ENCODE data around the gene CLSTN1. TPM values are rescaled to one million over a fixed set of nuclear protein-coding genes. Genes with fewer than 3 reads are reported as not detected.

Gene CLSTN1
- total RNA-seq, 1 experiment from 2014 or later = 52.4 TPM

- Histone ChIP-seq H3K27me3 (no peaks in the 10 kb centered on the region), H3K36me3 (no peaks in the 10 kb centered on the region), H3K9me3 (replicated peaks) (no peaks in the 10 kb centered on the region), H3K27ac (no peak overlapping the region), H3K4me3 (no peak overlapping the region), H3K4me1 (no peaks in the 10 kb centered on the region)
- DNase-seq = no peak
Observed at GRCh38 chr1:9706178-9706577, 117.6 kb downstream of the CLSTN1 start.

DNA sequence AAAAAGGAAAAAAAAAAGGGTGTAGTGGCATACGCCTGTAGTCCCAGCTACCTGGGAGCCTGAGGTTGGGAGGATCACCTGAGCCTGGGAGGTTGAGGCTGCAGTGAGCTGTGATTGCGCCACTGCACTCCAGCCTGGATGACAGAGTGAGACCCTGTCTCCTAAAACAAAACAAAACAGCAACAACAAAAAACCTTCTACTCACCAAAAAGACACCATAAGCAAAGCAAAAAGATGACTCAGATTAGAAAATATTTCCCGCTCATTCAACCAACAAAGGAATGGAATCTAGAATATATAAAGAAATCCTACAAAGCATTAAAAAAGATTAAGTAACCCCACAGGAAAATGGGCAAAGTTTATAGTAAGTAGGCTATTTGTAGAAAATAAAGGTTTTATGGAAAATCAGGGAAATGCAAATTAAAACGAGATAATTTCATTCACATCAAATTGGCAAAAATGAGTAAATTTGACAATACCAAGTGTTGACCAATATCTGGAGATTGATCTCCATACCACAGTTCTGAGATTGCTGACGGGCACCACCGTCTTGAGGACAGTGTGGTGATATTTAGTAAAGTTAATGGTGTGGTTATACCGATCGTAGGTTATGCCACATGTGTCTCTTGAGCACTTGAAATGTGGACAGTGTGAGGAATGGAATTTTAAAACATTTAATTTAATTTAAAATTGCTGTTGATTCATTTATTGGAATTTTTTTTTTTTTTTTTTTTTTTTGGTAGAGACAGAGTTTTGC, 118.2 kb downstream of the CLSTN1 start:
- no peaks in the 10 kb centered on the region for H3K9me3 ChIP-seq (replicated peaks)
- H3K27me3 ChIP-seq = no peaks in the 10 kb centered on the region
- no peak overlapping the region for H3K4me3 ChIP-seq
- peaks cover 6% of the 10 kb centered on the region for H3K4me1 ChIP-seq
- no peak for DNase-seq
- H3K36me3 ChIP-seq = no peaks in the 10 kb centered on the region
- no peak overlapping the region for H3K27ac ChIP-seq

DNA sequence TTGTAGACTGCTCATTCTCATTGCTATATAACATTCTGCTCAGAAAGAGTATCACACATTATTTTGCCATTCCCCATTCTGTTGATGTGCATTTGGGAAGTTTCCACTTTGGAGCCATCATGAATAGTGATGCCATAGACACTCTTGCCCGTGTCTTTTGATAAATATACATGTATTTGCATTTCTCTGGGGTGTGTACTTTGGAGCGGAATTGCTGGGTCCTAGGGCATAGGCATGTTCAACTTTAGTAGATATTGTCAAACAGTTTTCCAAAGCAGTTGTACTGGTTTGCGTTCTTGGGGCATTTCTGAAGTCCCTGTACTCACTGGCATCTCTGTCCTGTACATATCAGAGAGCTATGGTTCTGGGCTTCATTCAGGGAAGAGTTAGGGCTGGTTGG, 120.1 kb downstream of the CLSTN1 start:
- Histone ChIP-seq H3K9me3 (replicated peaks) (no peaks in the 10 kb centered on the region), H3K4me3 (no peak overlapping the region), H3K27me3 (no peaks in the 10 kb centered on the region), H3K36me3 (no peaks in the 10 kb centered on the region), H3K4me1 (peaks cover 12% of the 10 kb centered on the region), H3K27ac (no peak overlapping the region)
- DNase-seq = no peak

DNA sequence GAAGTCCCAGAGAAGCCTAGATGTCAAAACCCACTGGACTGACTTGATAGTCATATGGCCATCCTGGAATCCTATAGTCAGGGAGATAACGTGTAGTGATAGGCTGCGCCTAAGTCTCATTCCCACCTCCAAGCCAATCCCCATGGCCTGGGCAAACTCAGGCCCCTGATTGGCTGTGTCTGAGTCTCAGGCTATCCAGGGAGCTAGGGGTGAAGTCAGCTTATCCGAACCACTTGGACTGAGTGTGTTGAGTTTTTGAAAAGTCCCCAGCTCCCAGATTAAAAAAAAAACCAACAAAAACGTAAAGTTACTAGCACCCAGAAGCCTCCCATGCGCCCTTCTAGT, 120.6 kb downstream of the CLSTN1 start:
- H3K4me3 ChIP-seq = no peak overlapping the region
- DNase-seq = no peak
- H3K4me1 ChIP-seq = peaks cover 12% of the 10 kb centered on the region
- H3K36me3 ChIP-seq = no peaks in the 10 kb centered on the region
- no peak overlapping the region for H3K27ac ChIP-seq
- no peaks in the 10 kb centered on the region for H3K9me3 ChIP-seq (replicated peaks)
- H3K27me3 ChIP-seq = no peaks in the 10 kb centered on the region

DNA sequence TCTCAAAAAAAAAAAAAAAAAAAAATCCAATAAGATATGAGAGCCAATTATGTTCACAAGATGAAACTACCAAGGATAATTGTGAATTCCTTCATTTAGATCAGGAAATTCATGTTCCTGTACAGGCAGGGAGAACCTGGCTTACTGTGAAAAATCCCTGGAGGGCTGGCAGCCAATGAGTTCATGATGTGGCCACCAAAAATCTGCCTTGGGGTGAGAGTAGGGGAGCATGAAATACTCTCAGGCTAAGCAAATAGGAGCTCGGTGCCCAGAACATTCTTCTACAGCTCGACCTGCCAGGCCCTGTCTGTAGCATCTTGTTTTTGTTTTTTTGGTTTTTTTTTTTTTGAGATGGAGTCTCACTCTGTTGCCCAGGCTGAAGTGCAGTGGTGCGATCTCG, 122.1 kb downstream of the CLSTN1 start:
- no peak overlapping the region for H3K27ac ChIP-seq
- no peaks in the 10 kb centered on the region for H3K27me3 ChIP-seq
- no peaks in the 10 kb centered on the region for H3K9me3 ChIP-seq (replicated peaks)
- H3K4me1 ChIP-seq = peaks cover 12% of the 10 kb centered on the region
- no peak for DNase-seq
- H3K36me3 ChIP-seq = no peaks in the 10 kb centered on the region
- no peak overlapping the region for H3K4me3 ChIP-seq

DNA sequence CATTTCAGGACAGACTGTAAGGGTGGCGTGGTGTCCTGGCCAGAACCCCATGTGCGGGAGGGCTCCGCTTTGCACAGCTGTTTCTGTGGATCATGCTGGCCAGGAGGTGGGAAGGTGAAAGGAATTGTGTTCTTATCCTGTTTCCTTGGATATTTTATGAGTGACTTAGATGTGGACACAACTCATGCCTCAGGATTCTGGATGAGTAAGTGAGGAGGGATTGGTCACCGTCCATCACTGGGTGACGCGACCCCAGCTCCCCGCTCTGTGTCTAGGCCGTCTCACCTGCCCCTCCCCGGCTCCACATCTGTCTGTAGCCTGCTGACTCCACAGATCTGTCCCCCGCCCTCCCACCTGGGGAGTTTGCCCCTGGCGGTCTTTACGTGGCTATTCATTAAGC, 123.4 kb downstream of the CLSTN1 start:
- peak overlapping the region; percentile 39 for H3K27ac ChIP-seq
- no peaks in the 10 kb centered on the region for H3K27me3 ChIP-seq
- no peaks in the 10 kb centered on the region for H3K36me3 ChIP-seq
- peaks cover 12% of the 10 kb centered on the region for H3K4me1 ChIP-seq
- DNase-seq = peak; percentile 54 to 59
- no peak overlapping the region for H3K4me3 ChIP-seq
- H3K9me3 ChIP-seq (replicated peaks) = no peaks in the 10 kb centered on the region

DNA sequence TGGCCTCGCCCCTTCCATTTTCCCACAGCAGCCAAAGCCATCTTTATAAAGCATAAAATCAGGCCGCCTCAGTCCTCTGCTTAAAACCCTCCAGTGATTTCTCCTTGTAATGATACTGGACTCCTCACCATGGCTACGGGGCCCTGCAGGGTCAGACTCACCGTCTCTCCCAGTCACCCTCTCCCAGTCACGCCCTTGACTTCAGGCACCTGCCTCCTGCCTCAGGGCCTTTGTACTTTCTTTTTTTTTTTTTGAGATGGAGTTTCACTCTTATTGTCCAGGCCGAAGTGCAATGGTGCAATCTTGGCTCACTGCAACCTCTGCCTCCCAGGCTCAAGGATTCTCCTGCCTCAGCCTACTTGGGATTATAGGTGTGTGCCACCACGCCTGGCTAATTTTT, 124.4 kb downstream of the CLSTN1 start:
- no peaks in the 10 kb centered on the region for H3K36me3 ChIP-seq
- peaks cover 12% of the 10 kb centered on the region for H3K4me1 ChIP-seq
- H3K4me3 ChIP-seq = no peak overlapping the region
- no peaks in the 10 kb centered on the region for H3K27me3 ChIP-seq
- no peaks in the 10 kb centered on the region for H3K9me3 ChIP-seq (replicated peaks)
- no peak overlapping the region for H3K27ac ChIP-seq
- DNase-seq = no peak

GRCh38 chr1:9696793-9697192, 127.0 kb downstream of the CLSTN1 start:
- H3K27me3 ChIP-seq = no peaks in the 10 kb centered on the region
- H3K27ac ChIP-seq = no peak overlapping the region
- no peaks in the 10 kb centered on the region for H3K9me3 ChIP-seq (replicated peaks)
- H3K4me3 ChIP-seq = no peak overlapping the region
- H3K4me1 ChIP-seq = peaks cover 12% of the 10 kb centered on the region
- H3K36me3 ChIP-seq = no peaks in the 10 kb centered on the region
- DNase-seq = no peak

- H3K4me3 ChIP-seq = no peak overlapping the region
- DNase-seq = no peak
Observed at GRCh38 chr1:9691691-9692090, 132.1 kb downstream of the CLSTN1 start.

DNA sequence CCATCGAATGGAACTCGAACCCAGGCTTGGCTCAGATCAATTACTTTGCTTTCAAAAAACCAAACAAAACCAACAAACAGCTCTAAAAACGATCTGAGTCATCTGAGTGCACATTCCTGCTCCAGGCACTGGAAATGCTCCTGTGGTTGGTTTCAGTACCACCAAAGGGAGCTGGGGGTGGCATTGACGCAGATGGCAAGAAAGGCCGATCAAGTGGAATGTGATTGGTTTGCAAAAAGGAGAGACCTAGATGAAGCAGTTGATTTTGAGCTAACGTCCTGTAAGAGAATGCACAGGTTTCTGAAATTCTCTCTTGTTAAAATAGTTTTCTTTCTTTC, 132.7 kb downstream of the CLSTN1 start:
- H3K9me3 ChIP-seq (replicated peaks) = no peaks in the 10 kb centered on the region
- no peak overlapping the region for H3K4me3 ChIP-seq
- no peaks in the 10 kb centered on the region for H3K36me3 ChIP-seq
- no peak for DNase-seq
- H3K4me1 ChIP-seq = peaks cover 7% of the 10 kb centered on the region; the same call in 1 of the 2 replicates
- H3K27ac ChIP-seq = no peak overlapping the region
- no peaks in the 10 kb centered on the region for H3K27me3 ChIP-seq

More at GRCh38 chr1:9691691-9692090, 132.1 kb downstream of the CLSTN1 start:
- Histone ChIP-seq H3K27me3 (no peaks in the 10 kb centered on the region), H3K9me3 (replicated peaks) (no peaks in the 10 kb centered on the region), H3K27ac (no peak overlapping the region), H3K36me3 (no peaks in the 10 kb centered on the region), H3K4me1 (peaks cover 4% of the 10 kb centered on the region; the same call in 1 of the 2 replicates)

DNA sequence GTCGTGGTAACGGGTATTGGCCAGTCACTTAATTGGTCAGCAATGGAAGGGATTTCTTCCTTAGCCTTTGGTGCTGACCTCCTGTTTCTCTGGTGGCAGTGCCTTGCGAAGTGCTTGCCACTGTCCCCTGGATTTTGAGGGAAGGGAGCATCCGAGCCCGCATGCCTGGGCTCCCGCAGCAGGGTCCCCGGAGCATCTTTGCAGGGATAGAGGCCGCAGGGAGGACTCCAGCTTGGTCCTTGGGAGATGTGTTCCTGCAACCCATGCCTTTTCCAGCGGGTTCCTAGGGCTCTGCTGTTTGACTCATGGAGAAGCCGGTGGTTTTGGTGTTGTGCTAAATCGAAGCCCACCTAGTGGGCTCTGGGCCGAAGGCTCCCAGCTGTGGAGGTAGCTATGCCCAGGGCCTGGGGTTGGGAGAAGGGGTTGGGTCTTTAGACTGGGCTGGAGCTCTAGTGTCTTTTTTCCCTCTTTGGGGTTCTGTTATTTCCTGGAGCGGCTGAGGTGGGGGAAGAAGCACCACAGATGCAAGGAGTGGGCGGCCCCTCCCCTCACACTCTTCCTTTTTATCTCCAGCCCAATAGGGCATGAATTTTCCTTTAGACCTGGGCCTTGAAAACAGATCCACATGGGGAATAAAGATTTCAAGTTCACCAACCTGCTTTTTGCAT, 133.2 kb downstream of the CLSTN1 start:
- Histone ChIP-seq H3K27ac (no peak overlapping the region), H3K4me3 (peak overlapping the region; percentile 60), H3K4me1 (peaks cover 7% of the 10 kb centered on the region; the same call in 1 of the 2 replicates), H3K36me3 (no peaks in the 10 kb centered on the region), H3K9me3 (replicated peaks) (no peaks in the 10 kb centered on the region), H3K27me3 (no peaks in the 10 kb centered on the region)
- DNase-seq = no peak

GRCh38 chr1:9689971-9690381, 133.8 kb downstream of the CLSTN1 start:
- Histone ChIP-seq H3K9me3 (replicated peaks) (no peaks in the 10 kb centered on the region), H3K4me3 (peak overlapping the region; percentile 60), H3K36me3 (no peaks in the 10 kb centered on the region), H3K27ac (no peak overlapping the region), H3K4me1 (peaks cover 7% of the 10 kb centered on the region; the same call in 1 of the 2 replicates), H3K27me3 (no peaks in the 10 kb centered on the region)
- peak; percentile 45 to 46 for DNase-seq

DNA sequence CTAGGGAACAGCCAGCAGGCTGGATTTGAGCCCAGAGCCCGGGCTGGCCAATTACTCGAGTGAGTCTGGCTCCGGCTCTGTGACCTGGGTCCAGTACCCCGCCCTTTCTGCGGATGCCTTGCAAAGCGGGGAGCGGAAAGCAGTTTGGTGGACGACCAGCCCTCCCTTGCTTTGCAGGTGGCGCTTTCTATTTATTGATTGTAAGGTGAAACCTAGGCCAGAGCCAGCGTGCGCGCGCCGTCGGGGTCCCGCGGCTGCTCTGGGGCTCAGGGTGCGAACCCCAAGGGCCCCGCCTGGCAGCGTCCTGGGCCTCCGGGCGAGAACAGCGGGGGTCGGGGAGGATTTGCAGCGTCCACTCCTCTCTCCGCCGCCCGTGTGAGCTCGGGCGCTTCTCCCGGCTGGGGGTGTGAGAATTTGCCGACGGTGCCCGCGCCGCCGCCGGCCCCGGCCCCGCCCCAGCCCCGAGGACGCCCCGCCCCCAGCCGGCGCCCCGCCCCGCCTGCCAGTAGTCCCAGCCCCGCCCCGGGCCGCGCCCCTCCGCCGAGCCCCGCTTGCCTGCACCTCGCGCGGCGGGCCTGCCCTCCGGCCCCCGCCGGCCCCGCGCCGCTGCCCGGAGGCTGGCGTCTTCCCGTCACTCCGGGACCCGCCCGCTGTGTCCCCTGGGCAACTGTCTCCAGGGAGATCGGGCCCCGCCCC, 134.6 kb downstream of the CLSTN1 start:
- Histone ChIP-seq H3K4me1 (peaks cover 7% of the 10 kb centered on the region; the same call in 1 of the 2 replicates), H3K9me3 (replicated peaks) (no peaks in the 10 kb centered on the region), H3K36me3 (no peaks in the 10 kb centered on the region), H3K27ac (no peak overlapping the region), H3K27me3 (no peaks in the 10 kb centered on the region), H3K4me3 (peak overlapping the region; percentile 60)
- peak; percentile 90 for DNase-seq

DNA sequence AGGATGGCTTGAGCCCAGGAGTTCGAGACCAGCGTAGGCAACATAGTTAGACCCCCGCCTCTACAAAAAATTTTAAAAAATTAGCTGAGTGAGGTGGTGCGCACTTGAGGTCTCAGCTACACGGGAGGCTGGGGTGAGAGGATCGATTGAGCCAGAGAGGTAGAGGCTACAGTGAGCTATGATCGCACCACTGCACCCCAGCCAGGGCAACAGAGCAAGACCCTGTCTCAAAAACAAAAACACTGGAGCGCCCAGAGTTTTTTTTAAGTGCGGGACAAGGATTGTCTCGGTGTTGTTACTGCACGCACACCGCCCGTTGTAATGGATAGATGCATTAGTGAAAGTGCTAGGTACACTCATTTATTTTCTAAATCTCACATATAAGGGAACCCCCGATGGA, 135.2 kb downstream of the CLSTN1 start:
- no peaks in the 10 kb centered on the region for H3K9me3 ChIP-seq (replicated peaks)
- H3K36me3 ChIP-seq = no peaks in the 10 kb centered on the region
- H3K27me3 ChIP-seq = no peaks in the 10 kb centered on the region
- no peak for DNase-seq
- peak overlapping the region; percentile 60 for H3K4me3 ChIP-seq
- H3K4me1 ChIP-seq = peaks cover 7% of the 10 kb centered on the region; the same call in 1 of the 2 replicates
- H3K27ac ChIP-seq = no peak overlapping the region

- peaks cover 7% of the 10 kb centered on the region; the same call in 1 of the 2 replicates for H3K4me1 ChIP-seq
- DNase-seq = peak; percentile 46 to 62
- no peaks in the 10 kb centered on the region for H3K36me3 ChIP-seq
- H3K27me3 ChIP-seq = no peaks in the 10 kb centered on the region
- peak overlapping the region; percentile 84 for H3K27ac ChIP-seq
- peak overlapping the region; percentile 60 for H3K4me3 ChIP-seq
- no peaks in the 10 kb centered on the region for H3K9me3 ChIP-seq (replicated peaks)
Observed at GRCh38 chr1:9687874-9688582, 135.7 kb downstream of the CLSTN1 start.
